ENCODE measurements around the gene CYP2R1. TPM values are rescaled to one million over a fixed set of nuclear protein-coding genes. Genes with fewer than 3 reads are reported as not detected.

The CYP2R1 gene
- total and polyA plus RNA-seq, 2 of the 8 experiments (the other 6 are each of a cell fraction or from before 2014, with no cell fraction given): 8.3 to 12.9 TPM

GRCh38 chr11:14938936-14939335 is 46.9 kb upstream of the CYP2R1 start:
- H4K5ac ChIP-seq (ENCODE audit: insufficient read length, low read depth, low read length): no peak overlapping the region
- no peak overlapping the region for H3K4ac ChIP-seq (replicated peaks; ENCODE audit: insufficient read length, low read depth, low read length)
- no peak for DNase-seq (ENCODE audit: low read depth in 1 of 2, low spot score in 2 of 2)
- H3K56ac ChIP-seq (replicated peaks; ENCODE audit: insufficient read length, low read depth, low read length): no peak overlapping the region
- H2BK20ac ChIP-seq (ENCODE audit: low read length): no peak overlapping the region
- no peak overlapping the region for H3K4me2 ChIP-seq (ENCODE audit: insufficient read depth in 1 of 2, low read depth in 2 of 2, low read length in 2 of 2)
- H2BK15ac ChIP-seq (ENCODE audit: low read length): no peak overlapping the region
- H3K9me3 ChIP-seq (ENCODE audit: insufficient read depth in 2 of 2, low read depth in 1 of 2, low read length in 1 of 2): peaks cover 7 to 17% of the 10 kb centered on the region in 2 experiments
- FAIRE-seq: no peak
- H3K9ac ChIP-seq (replicated peaks in 1 of 4; ENCODE audit: extremely low read depth in 1 of 4, low read depth in 3 of 4, low read length in 3 of 4): no peak overlapping the region
- ChIA-PET CTCF (ENCODE audit: partially characterized antibody) (interaction anchor here (0.7 to 1.7 kb wide), 4 partner anchors 31 to 750 kb away, joined by 3 to 5 read pairs (median 4); no protein-coding TSS in a partner anchor), POLR2A (ENCODE audit: partially characterized antibody) (no interaction called here)
- no peaks in the 10 kb centered on the region for H3K79me1 ChIP-seq (ENCODE audit: low read depth, low read length)
- WGBS, 2 experiments (ENCODE audit: extremely low coverage in 1 of 2, insufficient coverage in 1 of 2, insufficient read length in 1 of 2, insufficient replicate concordance in 2 of 2, low coverage in 1 of 2, low lambda C conversion rate in 2 of 2, missing lambda C conversion rate in 1 of 2): 90% methylated on average over 1 of the region's 1 CpG; no CpG with 5 or more reads in 1 of the 2 experiments
- H3K36me3 ChIP-seq (ENCODE audit: control insufficient read depth in 2 of 4, insufficient read depth in 4 of 4, low read length in 3 of 4): no peaks in the 10 kb centered on the region
- H4K20me1 ChIP-seq (replicated peaks in 1 of 2; ENCODE audit: control insufficient read depth in 1 of 2, insufficient read depth in 2 of 2, low read length in 2 of 2): no peaks in the 10 kb centered on the region
- no peak overlapping the region for H3K4me3 ChIP-seq (ENCODE audit: extremely low read depth in 1 of 4, insufficient read depth in 2 of 4, low read depth in 3 of 4, low read length in 4 of 4)
- no peaks in the 10 kb centered on the region for H3K23me2 ChIP-seq (ENCODE audit: low read depth, low read length)
- no peak overlapping the region for H3K14ac ChIP-seq (ENCODE audit: insufficient read length)
- no peak overlapping the region for H2BK120ac ChIP-seq (replicated peaks; ENCODE audit: low read depth, low read length)
- no peaks in the 10 kb centered on the region for H3K27me3 ChIP-seq (replicated peaks in 1 of 4; ENCODE audit: control insufficient read depth in 3 of 4, extremely low read depth in 1 of 4, insufficient read depth in 3 of 4, low read length in 3 of 4)
- H3K23ac ChIP-seq (ENCODE audit: insufficient read length): no peak overlapping the region
- no peak overlapping the region for H3K18ac ChIP-seq (ENCODE audit: extremely low read depth, low read length)
- no peak overlapping the region for H2AK5ac ChIP-seq (ENCODE audit: low read depth, low read length)
- no peak overlapping the region for H2BK5ac ChIP-seq (ENCODE audit: low read depth, low read length)
- H3K27ac ChIP-seq (ENCODE audit: low read depth, low read length): no peak overlapping the region
- H3K4me1 ChIP-seq (replicated peaks in 1 of 4; ENCODE audit: control insufficient read depth in 3 of 4, insufficient read depth in 4 of 4, low read length in 3 of 4): no peaks in the 10 kb centered on the region
- no peak overlapping the region for H4K91ac ChIP-seq (replicated peaks; ENCODE audit: insufficient read length, low read length)
- H3K79me2 ChIP-seq (ENCODE audit: control insufficient read depth in 1 of 2, insufficient read depth in 2 of 2, low read length in 2 of 2): no peaks in the 10 kb centered on the region
- no peak overlapping the region for H2AFZ ChIP-seq (ENCODE audit: low read length)
- no peak overlapping the region for H2BK12ac ChIP-seq (ENCODE audit: low read depth, low read length)
- H4K8ac ChIP-seq (ENCODE audit: extremely low read depth, insufficient read depth, low read length): no peak overlapping the region
- TF ChIP-seq KDM5A (IDR thresholded peaks at IDR 0.05; ENCODE audit: low read length) (no peak), RXRA (IDR thresholded peaks at IDR 0.05; ENCODE audit: insufficient read depth, low read depth, low read length) (no peak), GABPA (IDR thresholded peaks at IDR 0.05; ENCODE audit: borderline replicate concordance, insufficient read depth, low read length) (no peak), TEAD4 (IDR thresholded peaks at IDR 0.05; ENCODE audit: low read depth, low read length) (no peak), KDM4A (IDR thresholded peaks at IDR 0.05; ENCODE audit: low read depth, low read length, severe bottlenecking) (no peak), CEBPB (IDR thresholded peaks at IDR 0.05; ENCODE audit: low read depth, low read length) (no peak), SP4 (IDR thresholded peaks at IDR 0.05; ENCODE audit: low read length) (no peak), SP1 (IDR thresholded peaks at IDR 0.05; ENCODE audit: low read depth, low read length) (no peak), TAF1 (IDR thresholded peaks at IDR 0.05; ENCODE audit: low read depth, low read length) (no peak), EGR1 (IDR thresholded peaks at IDR 0.05; ENCODE audit: borderline replicate concordance, low read depth, low read length) (no peak), TCF12 (IDR thresholded peaks at IDR 0.05; ENCODE audit: low read depth, low read length) (no peak)
